Measurements from ENCODE around the gene NUDT7.

NUDT7 gene

DNA sequence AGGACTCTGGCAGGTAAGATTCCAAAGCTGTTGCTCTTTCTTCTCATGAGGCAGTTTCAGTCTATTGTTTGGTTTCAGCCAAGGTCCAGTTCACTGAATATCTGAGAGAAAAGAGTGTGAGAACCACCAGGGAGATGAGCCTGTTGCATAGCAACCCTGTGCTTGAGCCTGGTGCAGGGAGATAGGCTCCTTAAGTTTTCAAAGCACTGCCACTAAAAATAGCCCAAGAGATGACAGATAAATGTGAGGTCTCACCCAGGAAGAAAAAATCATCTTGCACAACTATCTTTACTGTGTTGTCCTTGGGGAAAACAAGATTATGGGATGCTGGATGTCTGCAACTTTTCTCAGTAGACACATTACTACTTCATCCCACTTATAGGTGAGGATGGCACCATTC, 26.2 kb upstream of the NUDT7 start:
- no peak for TF ChIP-seq ZNF274 (IDR thresholded peaks at IDR 0.05; ENCODE audit: low read depth, low read length)
- no peak overlapping the region for H3K4me3 ChIP-seq (ENCODE audit: low read length)

DNA sequence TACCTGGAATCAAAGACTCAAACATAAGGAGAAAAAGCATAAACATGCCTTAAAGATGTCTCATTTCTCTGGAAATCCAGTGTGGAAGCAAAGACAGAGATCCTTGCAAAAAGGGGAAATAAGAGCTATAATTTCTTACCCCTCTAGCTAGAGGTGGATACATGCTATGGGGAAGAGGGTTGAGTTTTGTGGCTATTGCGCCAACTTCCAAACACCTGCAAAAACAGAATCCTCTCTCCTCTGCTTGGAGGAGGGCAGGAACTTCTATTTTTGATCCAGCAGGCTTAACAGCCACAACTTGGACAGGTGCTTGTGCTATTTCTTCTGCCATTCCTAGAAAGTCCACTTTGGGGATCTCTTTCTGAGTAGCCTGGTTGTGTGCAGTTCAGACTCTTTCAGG, 21.5 kb upstream of the NUDT7 start:
- TF ChIP-seq ZNF274 (IDR thresholded peaks at IDR 0.05; ENCODE audit: low read depth, low read length), result no peak

DNA sequence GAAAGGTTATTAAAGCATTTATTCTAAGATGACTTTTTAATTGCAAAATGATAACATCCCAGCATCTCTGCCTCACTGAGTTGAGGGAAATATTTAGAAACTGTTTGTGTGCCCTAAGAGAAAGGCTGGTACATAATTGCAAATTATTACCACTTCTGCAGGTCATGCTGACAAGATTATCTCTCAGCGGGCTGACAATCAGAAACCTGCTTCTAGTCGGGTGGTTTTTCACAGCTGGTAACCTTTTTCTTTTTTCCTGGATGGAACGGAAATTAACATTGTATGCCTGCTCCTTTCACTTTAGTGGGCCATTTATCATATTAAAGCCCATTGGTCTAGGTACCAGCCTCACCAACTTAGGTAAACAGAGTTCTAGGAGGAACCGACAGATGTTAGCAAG, 17.0 kb upstream of the NUDT7 start:
- no peak for TF ChIP-seq ZNF274 (IDR thresholded peaks at IDR 0.05; ENCODE audit: low read depth, low read length)
- no peak overlapping the region for H3K4me3 ChIP-seq (ENCODE audit: low read length)

More for the DNA sequence above, 21.5 kb upstream of the NUDT7 start:
- no peak overlapping the region for H3K4me3 ChIP-seq (ENCODE audit: low read length)

DNA sequence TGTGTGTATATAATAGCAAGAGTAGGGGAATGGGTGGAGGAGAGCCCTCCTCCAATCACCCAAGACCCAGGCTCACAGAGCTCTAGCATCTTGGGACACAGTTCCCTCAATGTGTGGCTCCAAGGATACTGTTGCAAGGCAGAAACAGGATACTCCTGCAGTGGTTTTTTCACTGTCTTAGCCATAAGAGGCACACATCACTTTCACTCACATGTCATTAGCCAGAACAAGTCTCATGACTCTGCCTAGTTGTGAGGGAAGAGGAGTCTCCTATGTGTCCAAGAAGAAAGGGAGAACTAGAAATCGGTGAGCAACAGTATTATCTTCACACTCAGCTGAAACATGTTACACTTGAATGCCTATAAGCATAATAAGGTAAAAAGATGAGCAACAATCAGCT, 11.1 kb upstream of the NUDT7 start:
- TF ChIP-seq ZNF274 (IDR thresholded peaks at IDR 0.05; ENCODE audit: low read depth, low read length), result no peak
- no peak overlapping the region for H3K4me3 ChIP-seq (ENCODE audit: low read length)

DNA sequence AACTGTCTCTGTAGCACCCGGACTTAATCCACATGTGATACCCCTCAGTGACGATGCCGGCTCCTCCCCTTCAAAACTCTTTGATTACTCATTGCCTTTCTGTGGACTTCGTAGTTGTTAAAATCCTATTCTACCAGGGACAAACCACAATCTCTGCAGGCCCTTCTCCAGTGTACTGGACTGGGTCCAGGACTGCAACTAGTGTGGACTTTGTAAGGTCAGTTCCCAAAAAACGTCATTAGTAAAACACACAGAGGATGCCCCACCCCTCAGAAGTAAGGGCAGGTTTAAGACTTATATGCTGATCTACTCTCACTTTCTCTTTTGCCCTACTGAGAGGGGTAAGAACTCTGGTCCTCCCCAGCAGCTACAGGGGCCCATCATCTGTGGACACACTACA, 10.5 kb upstream of the NUDT7 start:
- no peak for TF ChIP-seq ZNF274 (IDR thresholded peaks at IDR 0.05; ENCODE audit: low read depth, low read length)
- H3K4me3 ChIP-seq (ENCODE audit: low read length), result no peak overlapping the region

DNA sequence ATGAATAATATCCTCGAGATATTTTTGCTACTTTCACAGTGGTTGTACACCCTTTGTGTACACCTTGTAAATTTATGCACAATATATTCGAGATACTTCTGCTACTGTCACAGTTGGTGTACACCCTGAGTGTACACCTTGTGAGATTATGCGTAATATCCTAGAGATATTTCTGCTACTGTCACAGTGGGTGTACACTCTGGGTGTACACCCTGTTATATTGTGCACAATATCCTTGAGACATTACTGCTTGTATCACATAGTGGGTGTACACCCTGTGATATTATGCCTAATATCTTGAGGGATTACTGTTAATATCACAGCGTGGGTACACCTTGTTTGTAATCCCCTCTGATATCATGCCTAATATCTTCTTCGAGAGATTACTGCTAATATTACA, 7.2 kb upstream of the NUDT7 start:
- H3K4me3 ChIP-seq (ENCODE audit: low read length), result no peak overlapping the region
- no peak for TF ChIP-seq ZNF274 (IDR thresholded peaks at IDR 0.05; ENCODE audit: low read depth, low read length)

DNA sequence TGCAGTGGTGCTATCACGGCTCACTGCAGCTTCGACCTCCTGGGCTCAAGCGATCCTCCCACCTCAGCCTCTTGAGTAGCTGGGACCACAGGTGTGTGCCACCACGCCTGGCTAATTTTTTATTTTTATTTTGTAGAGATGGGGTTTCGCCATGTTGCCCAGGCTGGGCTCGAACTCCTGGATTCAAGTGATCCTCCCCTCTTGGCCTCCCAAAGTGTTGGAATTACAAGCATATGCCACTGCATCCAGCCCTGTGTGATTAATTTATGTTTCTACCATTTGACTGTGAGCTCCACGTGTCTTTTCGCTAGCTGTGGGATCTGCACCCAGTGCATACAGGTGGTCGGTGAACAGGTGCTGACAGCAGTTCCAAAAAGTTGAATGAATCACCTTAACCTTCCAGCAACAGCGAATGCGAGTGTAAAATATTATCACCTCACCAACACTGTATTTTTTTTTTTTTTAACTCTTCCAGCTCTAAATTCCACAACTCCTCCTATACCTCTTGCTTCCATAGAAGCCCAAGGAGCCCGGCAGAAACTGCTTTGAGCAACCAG, 484 bp upstream of the NUDT7 start:
- TF ChIP-seq ZNF274 (IDR thresholded peaks at IDR 0.05; ENCODE audit: low read depth, low read length), result no peak
- H3K4me3 ChIP-seq (ENCODE audit: low read length), result peak overlapping the region; percentile 65; the same call in 1 of the 2 replicates

DNA sequence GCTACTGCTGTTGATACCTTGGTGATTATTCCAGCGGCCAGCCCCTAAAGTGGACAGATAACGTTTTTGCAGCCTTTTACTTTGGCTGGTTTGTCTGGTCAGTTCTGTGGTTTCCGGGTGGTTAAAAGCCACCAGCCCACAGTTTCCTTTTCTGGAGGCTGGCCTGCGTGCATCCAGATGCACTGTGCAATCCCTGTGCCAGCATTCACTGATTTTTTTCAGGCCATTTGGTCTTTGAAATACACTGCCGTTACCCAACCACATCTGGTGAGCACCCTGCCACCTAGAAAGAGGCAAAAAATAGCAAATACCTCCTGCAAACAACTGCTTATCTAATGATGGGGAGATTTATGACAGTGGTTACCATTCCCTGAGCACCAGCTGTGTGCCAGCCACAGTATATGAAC, 797 bp downstream of the NUDT7 start:
- H3K4me3 ChIP-seq (ENCODE audit: low read length), result peak overlapping the region; percentile 71; the same call in 1 of the 2 replicates
- TF ChIP-seq ZNF274 (IDR thresholded peaks at IDR 0.05; ENCODE audit: low read depth, low read length), result no peak

DNA sequence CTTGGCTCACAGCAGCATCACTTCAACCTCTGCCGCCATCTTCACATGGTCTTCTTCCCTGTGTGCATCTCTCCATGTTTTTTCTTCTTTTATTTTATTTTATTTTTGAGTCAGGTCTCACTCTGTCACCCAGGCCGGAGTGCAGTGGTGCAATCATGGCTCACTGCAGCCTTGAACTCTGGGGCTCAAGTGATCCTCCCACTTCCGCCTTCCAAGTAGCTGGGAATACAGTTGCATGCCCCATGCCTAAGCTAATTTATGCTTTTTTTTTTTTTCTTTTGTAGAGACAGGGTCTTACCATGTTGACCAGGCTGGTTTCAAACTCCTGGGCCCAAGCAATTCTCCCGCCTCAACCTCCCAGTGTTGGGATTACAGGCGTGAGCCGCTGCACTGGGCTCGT, 1.9 kb downstream of the NUDT7 start:
- no peak for TF ChIP-seq ZNF274 (IDR thresholded peaks at IDR 0.05; ENCODE audit: low read depth, low read length)

DNA sequence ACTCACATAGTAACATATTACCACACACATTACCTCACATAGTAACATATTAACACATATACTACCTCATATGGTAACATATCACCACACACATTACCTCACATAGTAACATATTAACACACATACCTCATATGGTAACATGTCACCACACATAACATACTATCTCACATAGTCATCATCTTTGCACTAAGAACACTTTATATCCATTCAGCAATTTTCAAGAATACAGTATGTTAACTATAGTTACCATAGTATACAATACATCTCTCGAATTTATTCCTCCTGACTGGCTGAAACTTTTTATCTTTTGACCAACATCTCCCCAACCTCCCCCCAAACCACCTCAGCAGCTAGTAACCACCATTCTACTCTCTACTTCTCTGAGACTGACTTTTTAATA, 7.6 kb downstream of the NUDT7 start:
- no peak overlapping the region for H3K4me3 ChIP-seq (ENCODE audit: low read length)
- TF ChIP-seq ZNF274 (IDR thresholded peaks at IDR 0.05; ENCODE audit: low read depth, low read length), result no peak

More for the DNA sequence above, 1.9 kb downstream of the NUDT7 start:
- no peak overlapping the region for H3K4me3 ChIP-seq (ENCODE audit: low read length)

DNA sequence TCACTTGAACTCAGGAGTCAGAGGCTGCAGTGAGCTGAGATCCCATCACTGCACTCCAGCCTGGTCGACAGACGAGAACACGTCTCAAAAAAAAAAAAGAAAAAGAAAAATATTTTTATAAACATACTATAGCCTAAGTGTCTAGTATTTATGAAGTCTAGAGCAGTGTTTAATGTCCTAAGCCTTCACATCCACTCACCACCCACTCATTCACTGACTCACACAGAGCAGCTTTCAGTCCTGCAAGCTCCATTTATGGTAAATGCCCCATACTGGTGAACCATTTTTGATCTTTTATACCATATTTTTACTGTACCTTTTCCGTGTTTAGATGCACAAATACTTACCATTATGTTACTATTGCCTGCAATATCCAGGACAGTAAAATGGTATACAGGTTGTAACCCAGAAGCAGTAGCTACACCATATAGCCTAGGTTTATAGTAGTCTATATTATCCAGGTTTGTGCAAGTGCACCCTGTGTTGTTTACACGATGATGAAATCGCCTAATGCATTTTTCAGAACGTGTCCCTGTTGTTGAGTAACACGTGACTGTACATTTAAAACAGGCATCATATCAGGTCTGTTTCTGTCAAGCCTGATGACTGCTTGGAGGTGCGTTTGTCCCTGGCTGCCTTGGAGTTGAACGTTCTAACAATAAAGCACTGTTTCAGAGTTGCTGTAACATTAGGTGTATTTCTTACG, 10.1 kb downstream of the NUDT7 start:
- H3K4me3 ChIP-seq (ENCODE audit: low read length), result no peak overlapping the region
- TF ChIP-seq ZNF274 (IDR thresholded peaks at IDR 0.05; ENCODE audit: low read depth, low read length), result no peak

DNA sequence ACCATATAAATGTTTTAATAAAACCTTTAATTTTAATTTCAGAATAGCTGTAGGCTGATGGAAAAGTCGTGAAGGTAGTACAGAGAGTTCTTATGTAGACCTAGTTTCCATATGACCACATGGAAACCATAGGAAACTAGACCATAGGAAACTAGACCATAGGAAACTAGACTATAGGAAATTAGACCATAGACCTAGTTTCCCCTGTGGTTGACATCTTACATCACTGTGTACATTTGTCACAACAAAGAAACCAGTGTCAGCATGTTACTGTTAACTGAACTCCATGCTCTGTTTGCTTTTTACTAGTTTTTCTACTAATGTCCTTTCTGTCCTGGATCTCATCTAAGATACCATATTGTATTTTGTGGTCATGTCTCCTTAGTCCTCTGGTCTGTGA, 14.6 kb downstream of the NUDT7 start:
- H3K4me3 ChIP-seq (ENCODE audit: low read length), result no peak overlapping the region
- TF ChIP-seq ZNF274 (IDR thresholded peaks at IDR 0.05; ENCODE audit: low read depth, low read length), result no peak

DNA sequence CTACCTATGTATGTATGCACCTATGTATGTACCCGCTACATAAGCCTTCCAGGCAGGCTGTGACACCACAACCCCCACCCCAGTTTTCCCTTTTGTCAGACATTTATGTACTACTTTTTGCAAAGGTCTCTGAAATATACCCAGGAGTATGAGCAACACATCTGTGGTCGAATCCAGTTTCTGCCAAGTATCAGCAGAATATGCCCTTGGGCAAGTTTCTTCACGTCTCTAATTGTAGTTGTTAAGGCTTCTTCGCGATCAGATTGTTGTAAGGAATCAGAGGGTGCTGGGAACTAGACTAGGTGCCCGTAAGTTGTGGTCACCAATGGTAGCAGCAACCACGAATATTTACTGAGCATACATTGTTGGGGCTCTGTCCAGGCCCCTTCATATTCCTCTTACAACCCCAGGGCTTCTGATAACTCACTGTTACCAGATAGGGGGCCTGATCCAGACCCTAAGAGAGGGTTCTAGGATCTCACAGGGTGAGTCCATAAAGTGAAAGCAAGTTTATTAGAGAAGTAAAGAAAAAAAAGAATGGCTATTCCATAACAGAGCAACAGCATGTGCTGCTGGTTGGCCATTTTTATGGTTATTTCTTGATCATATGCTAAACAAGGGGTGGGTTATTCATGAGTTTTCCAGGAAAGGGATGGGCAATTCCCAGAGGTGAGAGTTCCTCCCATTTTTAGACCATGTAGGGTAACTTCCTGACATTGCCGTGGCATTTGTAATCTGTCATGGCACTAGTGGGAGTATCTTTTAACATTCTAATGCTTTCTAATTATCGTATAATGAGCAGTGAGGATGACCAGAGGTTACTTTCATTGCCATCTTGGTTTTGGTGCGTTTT, 16.6 kb downstream of the NUDT7 start:
- no peak overlapping the region for H3K4me3 ChIP-seq (ENCODE audit: low read length)
- TF ChIP-seq ZNF274 (IDR thresholded peaks at IDR 0.05; ENCODE audit: low read depth, low read length), result no peak

DNA sequence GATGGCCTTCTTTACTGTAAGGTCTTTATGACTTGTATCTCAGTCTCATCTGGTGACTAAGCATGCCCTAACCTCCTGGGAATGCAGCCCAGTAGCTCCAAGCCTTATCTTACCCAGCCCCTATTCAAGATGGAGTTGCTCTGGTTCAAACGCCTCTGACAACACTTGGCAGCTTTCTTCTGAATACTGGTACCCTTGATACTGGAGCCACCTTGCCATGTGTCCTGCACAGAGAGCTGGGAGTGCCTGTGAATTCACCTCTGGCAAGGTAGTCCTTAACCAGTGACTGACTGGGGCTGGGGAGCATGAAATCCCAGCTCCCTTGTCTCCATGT, 17.2 kb downstream of the NUDT7 start:
- no peak for TF ChIP-seq ZNF274 (IDR thresholded peaks at IDR 0.05; ENCODE audit: low read depth, low read length)
- H3K4me3 ChIP-seq (ENCODE audit: low read length), result no peak overlapping the region

DNA sequence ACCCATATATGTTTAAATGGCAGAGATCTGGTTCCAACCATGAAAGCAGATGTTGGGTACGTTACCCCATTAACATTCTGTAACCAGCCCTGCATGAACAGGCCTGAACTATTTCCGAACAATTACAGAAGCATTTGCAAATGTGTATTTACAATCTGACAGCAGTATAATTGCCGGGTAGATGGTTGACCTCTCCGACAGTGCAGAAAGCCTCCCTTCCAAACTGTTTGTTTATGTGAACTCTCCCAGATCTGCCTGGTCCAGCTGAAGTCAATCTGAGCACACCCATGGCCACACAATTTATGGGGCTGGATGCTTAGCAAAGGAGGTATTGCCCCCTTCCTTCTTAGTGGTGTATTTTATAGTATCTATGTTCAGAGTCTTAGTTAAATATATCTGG, 21.8 kb downstream of the NUDT7 start:
- TF ChIP-seq ZNF274 (IDR thresholded peaks at IDR 0.05; ENCODE audit: low read depth, low read length), result no peak

More for the DNA sequence above, 21.8 kb downstream of the NUDT7 start:
- H3K4me3 ChIP-seq (ENCODE audit: low read length), result no peak overlapping the region
